ENCODE data around the gene COX4I1.

- TF ChIP-seq POLR2A (IDR thresholded peaks at IDR 0.05; ENCODE audit: low read length) (no peak), GATA1 (IDR thresholded peaks at IDR 0.05; ENCODE audit: low read depth, low read length) (no peak)
Measured at GRCh38 chr16:85798901-85799496, 496 bp upstream of the COX4I1 start.

Data from erythroblast (primary cell).